Left colon (tissue), 2 donors: ENCODE data around the gene UMODL1. TPM values are rescaled to one million over a fixed set of nuclear protein-coding genes. Genes with fewer than 3 reads are reported as not detected.
A peak's percentile ranks its signal among the peaks of the same experiment; 100 is the strongest.

Source experiments
- ATAC-seq: fragments of 200-7000 bp; cut with Tn5 transposase; one replicate; pipeline ENCODE4 v1.9.1; 2020; ENCODE audit warnings: mild to moderate bottlenecking, moderate library complexity
- DNase-seq, 2 donors: peaks; one replicate each; pipeline ENCODE4 v3.0.0-alpha.2; 2020
- intact Hi-C, 2 donors: fragments of 100-400 bp; cut with DNase I in 1 of 2; cut with micrococcal nuclease in 1 of 2; formaldehyde crosslinking; loops; one replicate each; pipeline versions ENCODE4 v1.11.2 to v1.14.0; 2022; cut with DNase I, micrococcal nuclease
- total RNA-seq, 2 donors: library from RNA; stranded (reverse); fragmentation: NEBNext Ultra II Directional; extraction: Animal tissue kit (Norgen Biotek cat#: 25700); gene quantifications; one replicate each; pipeline ENCODE4 v1.2.1, GENCODE V29; 2021
- donor health status: DM: no; HTN: no; CAD: no.
- donor health status: DM: yes; HTN: yes; CAD: no.

UMODL1 gene
- total RNA-seq, 2 donors from 2014 or later: 0.28 to 0.43 TPM

DNA sequence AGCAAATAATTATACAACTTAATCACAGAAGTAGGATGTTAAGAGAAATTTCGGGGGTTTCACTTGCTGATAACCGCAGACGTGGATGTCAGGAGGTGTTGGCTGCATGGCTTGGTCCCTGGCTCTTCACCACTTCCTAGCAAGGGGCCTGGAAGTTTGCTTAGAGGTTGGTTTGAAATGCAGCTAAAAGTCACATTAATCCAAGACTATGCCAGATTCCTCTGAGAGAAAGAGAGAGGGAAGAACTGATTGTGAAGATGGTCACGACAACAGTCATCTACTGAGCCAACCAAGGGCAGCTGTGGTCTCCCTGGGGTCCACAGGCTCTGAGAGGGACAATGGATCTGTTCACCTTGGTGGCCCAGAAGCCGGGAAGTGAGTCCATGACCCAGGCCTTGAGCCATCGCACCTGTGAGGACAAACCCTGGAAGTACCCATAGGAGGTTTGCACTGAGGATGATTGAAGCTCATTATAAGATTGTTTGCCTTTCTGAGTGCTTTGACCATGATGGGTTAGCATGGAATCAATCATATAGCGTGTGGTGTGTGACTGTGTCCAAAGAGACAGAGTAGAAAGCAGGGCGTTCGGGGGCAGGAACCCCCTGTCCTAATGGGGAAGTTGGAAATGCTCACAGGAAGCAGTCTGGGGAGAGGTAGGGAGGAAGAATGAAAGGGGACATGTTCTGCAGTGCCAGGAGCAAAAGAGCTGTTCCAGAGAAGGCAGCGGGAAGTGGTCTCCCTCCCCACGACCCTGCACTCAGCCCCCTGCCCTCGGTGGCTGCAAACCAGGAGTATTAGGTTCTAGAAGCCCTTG, 47.1 kb downstream of the UMODL1 start:
- intact Hi-C loops: loop anchor here in 1 of 2 donors (5.0 kb wide), 1 partner anchor 301 kb away; no protein-coding TSS in a partner anchor

DNA sequence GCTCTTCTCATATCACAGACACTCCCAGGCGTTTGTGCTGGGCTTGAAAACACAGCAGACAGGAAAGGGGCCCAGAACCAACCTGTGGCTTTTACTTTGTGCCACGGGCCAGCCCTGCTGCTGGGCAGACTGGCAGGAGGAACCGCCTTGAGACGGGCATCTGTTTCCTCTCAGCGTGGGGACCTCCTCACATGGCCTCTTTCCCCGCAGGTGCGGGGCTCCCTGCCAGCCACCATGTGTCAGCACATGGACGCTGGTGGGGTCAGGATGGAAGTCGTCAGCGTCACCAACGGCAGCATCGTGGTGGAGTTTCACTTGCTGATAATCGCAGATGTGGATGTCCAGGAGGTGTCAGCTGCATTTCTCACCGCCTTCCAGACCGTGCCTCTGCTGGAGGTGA, 47.8 kb downstream of the UMODL1 start:
- intact Hi-C loops: loop anchor here in 1 of 2 donors (5.0 kb wide), 1 partner anchor 302 kb away; no protein-coding TSS in a partner anchor
- DNase-seq: no peak

More for the DNA sequence above, 47.1 kb downstream of the UMODL1 start:
- no peak for DNase-seq
- ATAC-seq: no peak

DNA sequence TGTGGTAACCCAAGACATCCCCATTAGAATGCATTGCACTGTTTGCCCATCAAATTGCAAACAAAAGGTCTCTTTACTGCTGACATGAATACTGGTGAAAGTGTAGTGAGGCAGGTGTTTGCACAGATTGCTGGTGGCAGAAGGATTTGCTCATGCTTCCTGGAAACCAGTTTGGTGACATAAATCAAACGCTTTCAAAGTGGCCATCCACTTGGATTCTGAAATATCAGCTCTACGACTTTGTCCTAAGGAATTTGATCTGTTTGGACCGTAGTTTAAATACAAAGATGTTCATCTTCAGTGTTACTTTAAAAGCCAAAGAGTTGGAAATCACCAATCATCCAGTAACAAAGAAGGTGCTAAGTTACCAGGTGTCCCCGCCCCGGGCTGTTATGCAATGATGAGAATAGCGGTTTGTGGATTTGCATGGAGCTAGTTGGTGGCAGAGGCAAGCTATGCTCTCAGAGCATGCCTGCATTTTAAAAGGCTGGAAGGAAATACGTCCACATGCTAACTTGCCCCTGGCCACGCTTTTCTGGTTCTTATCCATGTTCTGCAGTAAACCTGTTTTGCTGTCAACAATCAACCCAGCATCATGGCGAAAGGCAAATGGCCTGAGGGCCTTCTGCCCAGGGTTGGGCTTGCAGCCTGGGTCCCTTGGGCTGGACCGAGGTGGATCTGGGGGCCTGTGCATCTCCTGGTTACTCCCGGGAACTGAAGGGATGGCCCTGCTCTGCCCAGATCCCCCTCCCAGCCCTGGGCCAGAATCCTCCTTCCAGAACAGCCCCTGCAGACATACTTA, 49.2 kb downstream of the UMODL1 start:
- peak; percentile 12 for ATAC-seq

More for the DNA sequence above, 47.8 kb downstream of the UMODL1 start:
- ATAC-seq: no peak

DNA sequence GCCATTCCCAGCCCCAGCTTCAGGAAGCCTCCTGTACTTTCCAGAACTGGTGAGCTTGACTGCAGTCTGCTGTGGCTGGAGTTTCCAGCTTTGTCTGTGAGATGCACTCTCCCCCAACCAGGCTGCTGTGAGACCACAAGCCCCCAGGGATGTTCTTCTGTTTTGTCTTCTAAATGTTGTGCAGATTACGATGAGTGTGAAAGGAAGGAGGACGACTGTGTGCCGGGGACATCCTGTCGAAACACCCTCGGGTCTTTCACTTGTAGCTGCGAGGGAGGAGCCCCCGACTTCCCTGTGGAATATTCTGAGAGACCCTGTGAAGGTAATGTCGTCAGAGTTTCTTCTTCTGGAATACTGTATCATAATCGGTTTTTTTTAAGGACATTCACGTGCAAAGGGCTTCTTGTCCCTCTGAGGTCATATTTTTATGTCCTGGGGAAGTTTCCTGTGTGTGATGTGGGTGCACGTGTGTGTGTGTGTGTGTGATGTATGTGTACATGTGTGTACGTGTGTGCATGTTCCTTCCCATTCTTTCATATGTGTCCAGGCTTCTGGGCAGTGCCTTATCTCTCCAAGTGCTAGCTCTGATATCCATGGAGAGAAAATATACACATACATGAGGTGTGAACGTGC, 49.9 kb downstream of the UMODL1 start:
- intact Hi-C loops: loop anchor here in 1 of 2 donors (5.0 kb wide), 1 partner anchor 309 kb away; no protein-coding TSS in a partner anchor
- DNase-seq (no peak), ATAC-seq (no peak)

More for the DNA sequence above, 49.2 kb downstream of the UMODL1 start:
- no peak for DNase-seq
- intact Hi-C loops: loop anchor here in 1 of 2 donors (5.0 kb wide), 1 partner anchor 308 kb away; no protein-coding TSS in a partner anchor

DNA sequence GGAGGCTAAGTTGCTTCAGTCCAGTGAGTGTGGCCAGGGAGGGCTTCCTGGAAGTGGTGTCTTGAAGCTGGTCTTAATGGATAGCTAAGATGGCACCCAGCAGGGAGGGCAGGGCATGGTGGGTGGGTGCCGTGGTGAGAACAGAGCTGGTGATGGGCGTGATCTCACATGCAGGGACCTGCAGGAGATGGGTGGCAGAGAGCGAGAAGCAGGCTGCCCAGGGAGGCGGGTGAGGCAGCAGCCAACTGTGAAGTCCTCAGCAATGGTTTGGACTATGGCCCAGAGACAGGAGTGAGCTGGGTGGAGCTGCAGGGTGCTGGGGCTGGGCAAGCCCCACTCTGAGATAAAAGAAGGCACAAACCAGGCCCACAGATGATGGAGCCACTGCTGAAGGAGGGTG, 50.7 kb downstream of the UMODL1 start:
- intact Hi-C loops: loop anchor here in 1 of 2 donors (5.0 kb wide), 1 partner anchor 309 kb away; no protein-coding TSS in a partner anchor
- peak; percentile 81 for ATAC-seq
- DNase-seq: peak in 1 of 2 donors; percentile 54

DNA sequence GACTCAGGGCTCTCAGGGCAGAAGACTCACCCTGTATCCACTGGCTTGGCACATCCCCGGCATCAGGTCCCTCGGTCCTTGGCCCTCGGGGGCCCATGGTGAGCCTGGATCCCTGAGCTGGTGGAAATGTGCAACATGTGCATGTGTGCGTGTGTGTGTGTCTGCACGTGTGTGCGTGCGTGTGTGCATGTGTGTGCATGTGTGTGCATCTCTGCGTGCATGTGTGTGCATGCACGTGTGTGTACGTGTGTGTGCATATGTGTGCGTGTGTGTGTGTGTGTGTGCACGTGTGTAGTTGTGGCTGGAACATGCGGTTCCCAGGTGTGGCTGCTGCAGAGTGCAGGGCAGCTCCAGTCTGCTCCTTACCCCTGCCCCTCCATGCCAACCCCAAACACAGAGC, 51.3 kb downstream of the UMODL1 start:
- ATAC-seq (no peak), DNase-seq (no peak)
- intact Hi-C loops: loop anchor here in 1 of 2 donors (5.0 kb wide), 1 partner anchor 310 kb away; no protein-coding TSS in a partner anchor

DNA sequence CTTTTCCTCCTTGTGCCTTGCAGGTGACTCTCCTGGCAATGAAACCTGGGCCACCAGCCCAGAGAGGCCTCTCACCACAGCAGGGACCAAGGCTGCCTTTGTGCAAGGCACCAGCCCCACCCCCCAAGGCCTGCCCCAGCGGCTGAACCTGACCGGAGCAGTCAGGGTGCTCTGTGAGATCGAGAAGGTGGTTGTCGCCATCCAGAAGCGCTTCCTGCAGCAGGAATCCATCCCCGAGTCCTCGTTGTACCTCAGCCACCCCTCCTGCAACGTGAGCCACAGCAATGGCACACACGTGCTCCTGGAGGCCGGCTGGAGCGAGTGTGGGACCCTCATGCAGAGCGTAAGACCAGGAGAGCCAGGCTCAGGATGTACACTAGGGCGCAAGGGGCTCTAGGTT, 51.7 kb downstream of the UMODL1 start:
- ATAC-seq: peak; percentile 20
- DNase-seq: no peak
- intact Hi-C loops: loop anchor here in 1 of 2 donors (5.0 kb wide), 1 partner anchor 311 kb away; no protein-coding TSS in a partner anchor

DNA sequence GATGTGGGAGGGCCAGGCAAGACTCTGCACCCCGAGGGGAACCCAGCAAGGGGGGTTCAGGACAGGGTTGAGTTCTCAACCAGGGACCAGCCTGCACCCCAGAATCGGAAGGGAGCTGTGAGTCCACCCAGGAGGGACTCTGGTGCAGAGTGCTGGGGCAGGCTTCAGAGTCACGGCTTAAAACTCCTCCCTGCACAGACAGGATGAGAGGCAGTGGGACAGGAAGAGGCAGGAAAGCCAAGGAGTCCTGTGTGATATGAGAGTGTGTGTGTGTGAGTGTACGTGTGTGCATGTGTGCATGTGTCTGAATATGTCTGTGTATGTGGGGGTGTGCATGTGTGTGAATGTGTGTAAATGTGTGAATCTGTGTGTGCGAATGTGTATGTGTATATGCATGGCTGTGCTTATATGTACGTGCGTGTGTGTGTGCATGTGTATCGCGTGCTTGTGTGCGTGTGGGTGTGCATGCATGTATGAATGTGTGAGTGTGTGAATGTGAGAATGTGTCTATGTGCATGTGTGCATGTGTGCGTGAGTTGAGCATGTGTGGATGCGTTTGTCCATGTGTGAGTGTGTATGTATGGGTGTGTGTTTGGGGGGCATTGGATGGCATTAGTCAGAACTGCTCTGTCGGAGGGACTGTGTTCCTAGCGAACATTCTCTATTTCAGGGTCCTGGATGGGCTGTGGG, 52.2 kb downstream of the UMODL1 start:
- DNase-seq: no peak
- no peak for ATAC-seq
- intact Hi-C loops: loop anchor here in 1 of 2 donors (5.0 kb wide), 1 partner anchor 311 kb away; no protein-coding TSS in a partner anchor

DNA sequence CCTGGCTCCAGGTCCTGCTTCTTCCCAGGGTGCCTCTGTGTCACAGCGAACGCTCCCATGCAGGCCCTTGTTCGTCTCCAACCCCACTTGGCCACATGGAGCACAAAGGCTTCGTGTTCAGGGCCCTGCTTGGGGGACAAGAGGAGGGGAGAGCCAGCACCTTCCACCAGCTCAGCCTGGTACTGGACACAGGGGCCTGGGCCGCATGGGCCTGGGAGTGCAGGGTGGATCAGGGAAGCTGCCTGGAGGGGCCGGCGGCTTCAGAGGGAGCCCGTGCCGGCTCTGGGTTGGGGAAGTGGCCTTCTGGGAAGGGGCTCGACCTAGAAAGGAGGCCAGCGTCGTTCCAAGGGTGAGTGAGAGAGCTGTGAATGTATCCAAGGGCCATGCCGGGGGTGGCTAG, 53.0 kb downstream of the UMODL1 start:
- intact Hi-C loops: loop anchor here in 1 of 2 donors (5.0 kb wide), 1 partner anchor 312 kb away; no protein-coding TSS in a partner anchor
- no peak for ATAC-seq

DNA sequence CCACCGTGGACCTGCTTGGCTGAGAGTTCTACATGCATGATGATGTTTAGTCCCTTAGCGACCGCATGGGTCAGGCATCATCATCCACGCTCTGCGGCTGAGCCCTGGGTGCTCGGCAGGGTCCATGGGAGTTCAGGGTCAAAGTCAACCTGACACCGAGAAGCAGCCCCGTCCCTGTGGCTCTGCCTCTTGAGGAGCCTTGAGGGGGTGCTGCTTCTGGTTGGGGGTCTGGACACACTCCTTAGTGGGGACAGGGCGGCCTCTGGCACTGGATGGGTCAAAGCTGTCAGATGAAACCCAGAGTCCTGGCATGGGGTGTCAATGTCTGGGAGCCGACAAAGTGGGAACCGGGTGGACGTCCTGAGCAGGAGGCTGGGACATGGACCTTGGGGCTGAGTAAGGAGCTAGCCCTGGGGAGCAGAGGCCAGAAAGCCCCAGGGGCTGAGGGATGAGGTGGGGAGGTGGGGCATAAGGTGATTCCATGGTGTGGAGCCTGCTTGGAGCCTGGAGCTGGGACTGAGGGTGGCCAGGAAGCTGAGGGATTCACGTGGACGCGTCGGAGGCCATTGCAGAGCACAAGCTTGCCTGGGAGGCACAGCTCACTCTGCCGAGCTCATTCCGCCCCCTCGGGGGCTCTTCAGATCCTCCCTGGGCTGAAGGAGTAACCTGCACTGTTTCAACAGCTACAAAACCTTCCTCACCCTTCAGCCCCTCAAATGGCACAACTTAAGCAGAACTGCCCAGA, 53.9 kb downstream of the UMODL1 start:
- DNase-seq (no peak), ATAC-seq (no peak)
- intact Hi-C loops: loop anchor here in 1 of 2 donors (5.0 kb wide), 1 partner anchor 313 kb away; no protein-coding TSS in a partner anchor

More for the DNA sequence above, 53.0 kb downstream of the UMODL1 start:
- no peak for DNase-seq

DNA sequence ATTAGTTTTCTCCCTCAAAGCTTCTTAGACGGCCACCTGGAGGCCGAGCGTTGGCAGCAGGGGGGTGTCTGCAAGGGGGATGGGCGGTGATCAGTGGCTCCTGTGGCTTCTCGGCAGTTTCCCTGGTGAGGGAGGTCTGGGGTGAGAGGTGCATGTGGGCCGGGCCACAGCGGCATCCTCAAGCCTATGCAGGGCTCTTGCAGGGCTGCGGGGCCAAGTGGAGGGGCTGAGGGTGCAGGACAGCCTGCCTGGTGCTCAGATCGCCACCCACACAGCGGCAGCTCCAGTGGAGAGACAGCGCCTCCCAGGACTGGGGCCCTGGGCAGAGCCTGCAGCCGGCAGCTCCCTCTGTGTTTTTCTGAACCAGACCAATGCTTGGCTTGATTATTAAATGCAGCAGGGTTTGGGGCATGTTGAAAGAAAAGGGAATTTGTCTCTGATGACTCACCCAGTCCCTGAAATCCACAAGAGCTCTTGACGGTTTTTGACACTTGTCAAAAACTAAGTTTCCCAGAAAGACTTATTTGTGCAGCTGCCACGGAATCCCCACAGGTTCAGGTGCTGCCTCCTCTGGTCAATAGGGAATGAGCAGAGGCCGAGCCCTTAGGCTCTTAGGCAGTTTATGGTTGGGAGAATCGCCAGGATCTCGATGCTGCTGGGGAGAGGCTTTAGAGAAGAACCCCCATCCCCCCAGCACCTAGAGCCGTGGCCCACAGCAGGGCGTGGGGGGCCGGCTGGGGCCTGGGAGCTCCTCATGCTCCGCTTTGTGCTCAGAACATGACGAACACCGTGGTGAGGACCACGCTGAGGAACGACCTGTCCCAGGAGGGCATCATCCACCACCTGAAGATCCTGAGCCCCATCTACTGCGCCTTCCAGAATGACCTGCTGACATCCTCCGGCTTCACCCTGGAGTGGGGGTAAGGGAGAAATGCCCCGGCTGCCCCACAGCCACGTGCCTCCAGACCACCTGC, 54.7 kb downstream of the UMODL1 start:
- ATAC-seq: peak; percentile 30
- intact Hi-C loops: no loop called here
- DNase-seq: no peak

DNA sequence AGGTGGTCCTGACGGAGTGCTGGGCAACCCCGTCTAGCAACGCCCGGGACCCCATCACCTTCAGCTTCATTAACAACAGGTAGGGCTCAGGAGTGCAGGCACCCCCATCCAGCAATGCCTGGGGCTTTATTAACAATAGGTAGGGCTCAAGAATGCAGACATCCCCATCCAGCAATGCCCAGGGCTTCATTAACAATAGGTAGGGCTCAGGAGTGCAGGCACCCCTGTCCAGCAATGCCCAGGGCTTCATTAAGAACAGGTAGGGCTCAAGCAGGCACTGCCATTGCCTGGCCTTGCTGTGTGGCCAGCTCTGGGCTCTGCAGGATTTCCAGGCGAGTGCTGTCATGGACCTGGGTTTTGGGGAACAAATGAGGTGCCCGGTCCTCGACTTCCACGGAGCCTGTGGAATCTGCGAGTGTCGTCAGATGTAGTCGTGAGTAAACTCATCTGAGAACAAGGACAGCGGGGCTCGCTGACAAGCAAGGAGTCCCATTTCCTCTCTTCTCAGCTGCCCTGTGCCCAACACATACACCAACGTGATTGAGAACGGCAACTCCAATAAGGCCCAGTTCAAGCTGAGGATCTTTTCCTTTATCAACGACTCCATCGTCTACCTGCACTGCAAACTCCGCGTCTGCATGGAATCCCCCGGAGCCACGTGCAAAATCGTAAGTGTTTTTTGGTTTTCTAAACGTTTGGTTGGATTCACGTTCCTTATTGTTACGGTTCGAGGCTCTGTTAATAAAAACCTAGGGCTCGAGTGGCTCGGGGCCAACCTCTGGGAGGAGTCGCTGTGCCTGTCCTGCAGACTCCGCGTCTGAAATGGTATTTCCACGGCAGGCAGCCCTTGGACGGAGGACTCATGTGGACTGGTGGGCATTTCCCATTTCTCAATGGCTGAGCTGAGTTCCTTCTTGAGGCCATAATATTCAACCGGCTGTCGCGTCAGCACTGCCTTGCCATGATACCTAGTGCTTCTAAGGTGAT, 56.3 kb downstream of the UMODL1 start:
- ATAC-seq: no peak
- DNase-seq: no peak
- intact Hi-C loops: no loop called here

DNA sequence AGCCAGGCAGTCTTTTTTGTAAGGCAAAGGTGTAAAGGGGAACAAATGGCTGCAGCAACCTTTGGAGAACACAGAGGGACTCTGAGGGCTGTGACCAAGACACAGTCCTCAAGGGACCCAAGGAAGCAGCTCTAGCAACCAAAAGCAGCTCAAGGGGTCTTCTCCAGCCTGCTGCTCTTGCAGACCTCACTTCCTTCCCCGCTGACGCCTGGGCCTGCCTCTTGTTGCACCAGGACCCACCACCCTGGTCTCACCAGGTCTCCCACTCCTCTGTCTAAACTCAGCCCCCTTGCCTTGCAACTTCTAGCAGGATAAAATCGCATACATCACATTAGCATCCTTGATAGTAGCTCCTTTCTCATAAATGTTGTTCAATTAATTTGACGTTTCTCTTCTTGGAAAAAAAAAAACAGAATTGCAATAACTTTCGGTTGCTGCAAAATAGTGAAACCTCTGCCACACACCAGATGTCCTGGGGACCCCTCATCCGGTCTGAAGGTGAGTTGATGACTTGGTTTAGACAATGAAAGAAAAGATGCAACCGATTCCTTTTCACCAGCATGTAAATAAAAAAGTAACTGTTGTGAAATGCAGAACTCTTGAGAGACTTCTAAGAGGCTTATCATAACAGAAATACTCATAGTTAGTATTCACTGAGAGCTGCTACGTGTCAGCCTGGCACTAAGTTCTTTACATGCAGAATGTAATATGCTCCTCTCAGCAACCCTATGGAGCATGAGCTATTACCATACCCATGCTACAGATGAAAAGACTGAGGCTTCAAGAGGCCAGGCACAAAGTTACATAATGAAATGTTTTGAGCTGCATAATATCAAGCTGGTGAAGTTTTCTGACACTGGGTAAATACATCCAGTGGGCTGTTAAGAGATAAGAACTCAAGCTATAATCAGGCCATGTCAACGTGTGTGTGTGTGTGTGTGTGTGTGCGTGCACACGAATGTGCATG, 58.5 kb downstream of the UMODL1 start:
- intact Hi-C loops: no loop called here
- DNase-seq: no peak
- no peak for ATAC-seq

DNA sequence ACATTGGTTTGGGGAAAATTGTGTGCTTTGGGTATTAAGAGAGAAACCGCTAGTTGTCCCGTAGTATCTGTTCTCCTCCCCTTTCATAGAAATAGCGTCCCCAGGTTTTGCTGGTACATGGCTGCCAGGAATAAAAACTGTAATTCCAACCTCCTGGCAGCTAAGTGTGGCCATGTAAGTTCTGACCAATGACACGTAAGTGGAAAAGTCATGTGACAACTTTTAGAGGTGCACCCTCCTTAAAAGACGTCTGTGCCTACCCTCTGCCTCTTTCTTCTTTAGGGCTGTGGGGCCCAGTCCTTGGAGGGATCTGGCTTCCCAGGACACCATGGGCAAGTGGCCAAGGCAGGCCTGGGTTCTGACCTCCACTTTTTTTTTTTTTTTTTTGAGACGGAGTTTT, 59.3 kb downstream of the UMODL1 start:
- no peak for ATAC-seq
- intact Hi-C loops: no loop called here
- no peak for DNase-seq
